Measurements from ENCODE around the gene RNF13.

- no peak for TF ChIP-seq CTCF (conservative IDR thresholded peaks at IDR 0.05; ENCODE audit: low read depth, low read length)
- TF ChIP-seq EZH2phosphoT487 (IDR thresholded peaks at IDR 0.05; ENCODE audit: borderline replicate concordance, low read length), result no peak
These were observed 87.3 kb downstream of the RNF13 start for GRCh38 chr3:149900322-149900721.
